Activated CD8-positive, alpha-beta memory T cell treated with anti-CD3 and anti-CD28 coated beads, Interleukin-2, amount 50 U/mL, for 1 hour (primary cell): Measurements from ENCODE around the gene LIMS4.
"Not testable (repeated sequence)": the region's sequence is repeated elsewhere in the genome, so short reads cannot be mapped to it uniquely, and the experiment has no call there.

ENCODE experiments used
- DNase-seq: peaks from one replicate; pipeline ENCODE4 v3.0.0-alpha.2; 2020; ENCODE audit errors: extremely low read depth

Gene LIMS4

GRCh38 chr2:110450951-110451350 is 21.7 kb downstream of the LIMS4 start:
- DNase-seq = not testable (repeated sequence)

GRCh38 chr2:110449127-110449947 is 23.3 kb downstream of the LIMS4 start:
- DNase-seq = not testable (repeated sequence)

GRCh38 chr2:110446644-110447043 is 26.0 kb downstream of the LIMS4 start:
- DNase-seq = not testable (repeated sequence)

GRCh38 chr2:110443305-110444005 is 29.2 kb downstream of the LIMS4 start:
- DNase-seq = not testable (repeated sequence)

GRCh38 chr2:110441905-110442304 is 30.7 kb downstream of the LIMS4 start:
- DNase-seq = not testable (repeated sequence)

GRCh38 chr2:110434565-110434964 is 38.1 kb downstream of the LIMS4 start:
- not testable (repeated sequence) for DNase-seq

GRCh38 chr2:110425725-110426124 is 46.9 kb downstream of the LIMS4 start:
- DNase-seq = not testable (repeated sequence)

GRCh38 chr2:110424421-110424820 is 48.2 kb downstream of the LIMS4 start:
- not testable (repeated sequence) for DNase-seq

- DNase-seq = not testable (repeated sequence)
These were observed 49.0 kb downstream of the LIMS4 start for GRCh38 chr2:110423574-110423962.

- DNase-seq = not testable (repeated sequence)
These were observed 49.6 kb downstream of the LIMS4 start for GRCh38 chr2:110422852-110423573.

- not testable (repeated sequence) for DNase-seq
These were observed 51.8 kb downstream of the LIMS4 start for GRCh38 chr2:110420641-110421354.

GRCh38 chr2:110407142-110407541 is 65.5 kb downstream of the LIMS4 start:
- DNase-seq = not testable (repeated sequence)

- not testable (repeated sequence) for DNase-seq
These were observed 67.6 kb downstream of the LIMS4 start for GRCh38 chr2:110404988-110405387.

- not testable (repeated sequence) for DNase-seq
These were observed 68.4 kb downstream of the LIMS4 start for GRCh38 chr2:110404246-110404645.

- DNase-seq = not testable (repeated sequence)
These were observed 71.5 kb downstream of the LIMS4 start for GRCh38 chr2:110401001-110401618.

- not testable (repeated sequence) for DNase-seq
These were observed 73.2 kb downstream of the LIMS4 start for GRCh38 chr2:110399378-110399777.

- DNase-seq = not testable (repeated sequence)
These were observed 76.6 kb downstream of the LIMS4 start for GRCh38 chr2:110395990-110396389.
